PC-3 (cell line): ENCODE data around the gene MICALL1.

Source experiments
- CTCF ChIP-seq: fragments of 300-600 bp; sonication (generic); conservative IDR thresholded peaks from 2 replicates; pipeline ENCODE4 v1.5.1; 2017; ENCODE audit warnings: antibody characterized with exemption, low read depth, mild to moderate bottlenecking, low read length
- EZH2 ChIP-seq: fragments of 300-600 bp; sonication (generic); IDR thresholded peaks from one replicate; pipeline ENCODE4 v1.6.1; 2017; ENCODE audit warnings: antibody characterized with exemption, mild to moderate bottlenecking, low read length; ENCODE audit not compliant: unreplicated experiment
- EZH2phosphoT487 ChIP-seq: fragments of 300-600 bp; sonication (generic); IDR thresholded peaks from 2 replicates; pipeline ENCODE4 v1.6.1; 2018; ENCODE audit warnings: mild to moderate bottlenecking, antibody characterized with exemption, low read length, borderline replicate concordance

GRCh38 chr22:37979782-37980181 is 73.7 kb downstream of the MICALL1 start:
- TF ChIP-seq CTCF (no peak), EZH2phosphoT487 (no peak), EZH2 (no peak)
